Small intestine (tissue), 7 donors: ENCODE measurements around the gene ASPRV1. TPM values are rescaled to one million over a fixed set of nuclear protein-coding genes. Genes with fewer than 3 reads are reported as not detected.

Source experiments
- DNase-seq, 2 donors: peaks; one replicate each; pipeline versions ENCODE4 v3.0.0 to v3.0.0-alpha.2; 2013
- FAIRE-seq: peaks from 2 replicates; lab custom pipeline; 2012; peaks lifted over from hg19 to GRCh38; lab: Jason Lieb, UNC
- H3K27ac ChIP-seq, 3 donors: one replicate each; pipeline ENCODE4 v1.5.1; 2013; ENCODE audit warnings: low read length in 2 of 3, mild to moderate bottlenecking in 2 of 3, control low read depth in 1 of 3, inconsistent platforms in 1 of 3, low read depth in 1 of 3, moderate library complexity in 1 of 3
- H3K27me3 ChIP-seq, 3 donors: one replicate each; pipeline ENCODE4 v1.6.1; 2013; ENCODE audit warnings: low read length in 3 of 3, inconsistent platforms in 1 of 3; ENCODE audit not compliant: control insufficient read depth in 3 of 3, insufficient read depth in 3 of 3
- H3K36me3 ChIP-seq, 3 donors: one replicate each; pipeline ENCODE4 v1.6.1; 2013; ENCODE audit warnings: low read length in 3 of 3, inconsistent platforms in 1 of 3, low read depth in 1 of 3, mild to moderate bottlenecking in 1 of 3, moderate library complexity in 1 of 3; ENCODE audit not compliant: control insufficient read depth in 3 of 3, insufficient read depth in 2 of 3
- H3K4me1 ChIP-seq, 3 donors: one replicate each; pipeline ENCODE4 v1.6.1; 2013; ENCODE audit warnings: low read length in 2 of 3, inconsistent platforms in 1 of 3, low read depth in 1 of 3, mild to moderate bottlenecking in 1 of 3, moderate library complexity in 1 of 3; ENCODE audit not compliant: control insufficient read depth in 3 of 3, insufficient read depth in 2 of 3
- H3K4me3 ChIP-seq, 3 donors: one replicate each; pipeline ENCODE4 v1.5.1; 2013; ENCODE audit warnings: low read length in 3 of 3, control low read depth in 1 of 3, inconsistent platforms in 1 of 3, low read depth in 1 of 3, mild to moderate bottlenecking in 1 of 3, moderate library complexity in 1 of 3
- H3K9me3 ChIP-seq, 2 donors: one replicate each; pipeline ENCODE4 v1.6.1; 2013; ENCODE audit warnings: low read depth in 1 of 2, low read length in 1 of 2; ENCODE audit not compliant: control insufficient read depth in 2 of 2, insufficient read depth in 1 of 2
- WGBS, 3 donors: extraction: QIAGEN DNeasy Blood & Tissue Kit; methylation state at CpG; one replicate each; pipeline ENCODE4 v1.1.7; 2013; 5-methylcytosine and 5-hydroxymethylcytosine counted together
- polyA plus RNA-seq, 4 donors: library from polyadenylated mRNA; stranded (reverse) in 3 of 4; unstranded in 1 of 4; fragments of 200-250 nt in 3 of 4; fragments of 120-200 nt in 1 of 4; gene quantifications; one replicate each; pipeline versions ENCODE4 v1.2.1 to v1.2.3, GENCODE V29; 2013
- donor health status: healthy with polysubstance abuse.
- donor health status: control.
- donor health status: control.
- donor health status: Bipolar disorder and iron deficiency.
- donor health status: healthy.

ASPRV1 gene
- polyA plus RNA-seq, 4 donors: 1.3 to 3.5 (median 2.3) TPM

DNA sequence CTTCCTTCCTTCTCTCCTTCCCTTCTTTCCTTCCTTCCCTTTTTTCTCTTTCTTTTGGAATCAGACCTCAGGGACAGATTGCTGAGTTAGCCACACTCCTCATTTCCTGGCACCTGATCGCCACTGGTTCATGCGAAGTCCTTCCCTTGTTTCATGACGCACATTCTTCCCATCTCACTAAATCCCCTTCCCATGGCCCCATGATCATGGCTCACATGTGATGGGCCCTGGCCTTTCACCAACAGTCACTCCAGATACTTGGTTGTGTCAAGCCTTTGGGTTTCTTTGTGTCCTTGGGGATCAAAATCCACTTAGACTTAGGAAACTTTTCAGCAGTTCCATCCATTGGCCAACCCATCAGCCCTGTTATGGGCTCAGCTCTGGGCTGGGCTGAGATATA is 23.8 kb upstream of the ASPRV1 start:
- no peak for FAIRE-seq
- Histone ChIP-seq H3K4me1 (no peaks in the 10 kb centered on the region), H3K9me3 (no peaks in the 10 kb centered on the region), H3K27me3 (no peaks in the 10 kb centered on the region), H3K36me3 (no peaks in the 10 kb centered on the region), H3K4me3 (no peak overlapping the region), H3K27ac (no peak overlapping the region)
- DNase-seq: no peak
- WGBS, 3 donors: 93 to 97% (median 95%) methylated on average over 3 of the region's 3 CpGs

DNA sequence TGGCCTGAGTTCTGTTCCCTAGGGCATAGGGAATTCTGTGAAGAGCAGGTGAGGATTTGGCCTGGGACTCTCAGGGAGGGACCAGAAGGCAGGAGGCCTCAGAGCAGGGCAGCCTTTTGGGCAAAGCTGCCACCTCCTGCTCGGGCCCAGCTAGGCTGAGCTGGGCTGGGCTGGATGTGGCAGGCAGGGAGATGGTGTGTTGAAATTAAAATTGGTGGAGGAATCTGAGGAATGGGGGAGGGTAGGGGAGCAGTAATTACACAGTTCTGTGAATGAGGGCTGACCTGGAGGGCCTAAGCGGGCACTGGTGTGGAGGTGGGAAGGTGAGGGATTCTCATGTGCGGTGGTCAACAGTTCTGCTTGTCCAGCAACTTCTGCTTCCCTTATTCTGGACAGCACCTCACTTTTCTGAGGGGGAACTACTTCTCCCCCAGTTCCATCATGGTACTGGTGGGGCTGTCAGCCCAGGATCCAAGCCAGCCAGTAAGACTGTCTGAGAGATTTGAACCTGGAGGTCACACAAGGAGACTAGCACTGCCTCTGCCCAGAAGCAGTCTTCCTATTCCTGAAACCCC is 22.0 kb upstream of the ASPRV1 start:
- Histone ChIP-seq H3K27ac (no peak overlapping the region), H3K4me3 (no peak overlapping the region), H3K27me3 (no peaks in the 10 kb centered on the region), H3K4me1 (no peaks in the 10 kb centered on the region), H3K9me3 (no peaks in the 10 kb centered on the region), H3K36me3 (peaks cover 0 to 4% (median 0%) of the 10 kb centered on the region in 3 donors)
- FAIRE-seq (no peak), DNase-seq (no peak)
- WGBS, 3 donors: 72 to 98% (median 89%) methylated on average over 3 of the region's 3 CpGs

DNA sequence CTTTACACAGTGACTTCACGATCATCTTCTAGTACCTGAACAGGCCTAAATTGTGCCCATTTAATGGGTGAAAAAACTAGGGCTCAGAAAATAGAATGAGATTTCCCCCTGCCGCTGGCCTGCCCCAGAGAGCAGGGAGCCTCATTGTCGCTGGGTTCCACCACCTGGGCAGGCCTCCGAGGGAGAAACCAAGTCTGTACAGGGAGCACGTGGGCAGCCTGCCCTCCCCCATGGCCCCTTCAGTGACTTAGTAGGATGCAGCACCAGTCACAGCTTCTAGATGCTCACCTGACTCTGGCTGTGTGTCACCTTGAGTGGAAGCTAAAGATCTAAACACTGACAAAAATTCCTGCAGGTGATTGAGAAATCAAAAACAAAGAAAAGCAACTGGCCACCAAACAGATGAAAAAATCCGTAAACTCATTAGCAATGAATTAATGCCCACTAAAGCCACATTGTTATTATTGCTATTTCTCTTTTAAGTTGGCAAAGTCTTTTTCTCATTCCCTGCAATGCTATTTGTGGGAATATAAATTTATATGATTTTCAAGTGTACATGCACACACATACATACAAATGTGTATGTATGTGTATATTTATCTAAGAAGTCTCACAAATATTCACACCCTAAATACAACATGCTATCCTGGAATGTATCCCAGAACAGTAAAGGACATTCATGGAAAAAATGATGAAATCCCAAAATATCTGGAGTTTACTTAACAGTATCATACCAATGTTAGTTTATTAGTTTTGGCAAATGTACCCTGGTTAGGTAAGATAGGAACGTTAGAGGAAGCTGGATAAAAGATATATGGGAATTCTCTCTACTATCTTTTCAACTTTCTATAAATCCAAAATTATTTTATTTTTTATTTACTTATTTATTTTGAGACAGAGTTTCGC is 18.7 kb upstream of the ASPRV1 start:
- Histone ChIP-seq H3K36me3 (peaks cover 0 to 4% (median 0%) of the 10 kb centered on the region in 3 donors), H3K27ac (no peak overlapping the region), H3K9me3 (no peaks in the 10 kb centered on the region), H3K4me3 (no peak overlapping the region), H3K4me1 (peaks cover 0 to 12% (median 3%) of the 10 kb centered on the region in 3 donors), H3K27me3 (no peaks in the 10 kb centered on the region)
- FAIRE-seq (no peak), DNase-seq (no peak)
- WGBS, 3 donors: 82 to 85% (median 83%) methylated on average over 8 of the region's 8 CpGs

DNA sequence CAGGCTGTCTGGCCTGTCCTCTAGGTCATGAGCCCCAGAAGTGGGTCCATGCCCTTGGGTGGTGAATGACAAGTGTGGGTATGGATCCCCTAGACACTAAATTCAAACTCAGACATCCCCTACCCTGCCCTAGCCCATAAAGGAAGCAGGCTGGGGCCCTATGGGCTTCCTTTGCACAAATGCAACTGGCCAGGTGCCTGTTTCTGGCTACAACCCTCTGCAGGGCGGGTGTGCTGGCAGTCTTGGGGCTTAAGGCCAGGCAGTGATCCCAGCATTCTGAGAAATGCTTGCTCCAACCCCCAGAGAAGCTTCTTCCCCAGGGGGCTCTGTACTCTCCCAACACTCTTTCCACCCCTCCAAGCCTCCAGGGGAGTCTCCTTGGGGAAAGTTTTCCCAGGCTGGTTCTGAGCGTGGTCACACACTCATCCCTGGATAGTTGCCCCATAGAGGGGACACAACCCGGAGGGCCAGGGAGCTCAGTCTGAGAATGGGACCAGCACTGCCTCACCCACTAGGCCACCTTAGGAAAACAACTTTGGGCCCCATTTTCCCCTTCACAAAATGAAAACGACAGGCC is 16.6 kb upstream of the ASPRV1 start:
- DNase-seq: no peak
- Histone ChIP-seq H3K4me1 (peaks cover 0 to 12% (median 3%) of the 10 kb centered on the region in 3 donors), H3K4me3 (no peak overlapping the region), H3K27ac (no peak overlapping the region), H3K36me3 (peaks cover 0 to 4% (median 0%) of the 10 kb centered on the region in 3 donors), H3K27me3 (no peaks in the 10 kb centered on the region), H3K9me3 (no peaks in the 10 kb centered on the region)
- 78 to 86% (median 82%) methylated on average over 4 of the region's 4 CpGs for WGBS, 3 donors
- no peak for FAIRE-seq

DNA sequence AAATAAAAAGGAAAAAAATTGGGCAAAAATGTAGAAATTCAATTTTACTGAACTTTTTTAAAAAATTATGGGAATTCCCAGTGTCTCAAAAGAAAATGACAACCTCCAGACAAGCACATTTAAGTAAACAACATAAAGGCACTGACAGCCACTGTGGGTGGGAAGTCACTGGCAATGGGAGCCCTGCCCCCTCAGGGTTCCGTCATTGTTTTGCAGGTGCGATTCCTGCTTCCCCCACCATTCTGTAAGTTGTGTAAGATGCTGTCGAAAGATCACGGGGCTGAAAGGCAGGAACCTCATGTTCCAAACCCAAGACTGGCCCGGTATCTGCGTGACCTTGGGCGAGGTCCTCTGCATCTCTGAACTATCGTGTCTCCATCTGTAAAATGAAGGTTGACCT is 15.8 kb upstream of the ASPRV1 start:
- no peaks in the 10 kb centered on the region for H3K9me3 ChIP-seq
- no peak overlapping the region for H3K27ac ChIP-seq
- H3K36me3 ChIP-seq: peaks cover 0 to 4% (median 0%) of the 10 kb centered on the region in 3 donors
- DNase-seq (no peak), FAIRE-seq (no peak)
- WGBS, 3 donors: 88 to 99% (median 88%) methylated on average over 8 of the region's 8 CpGs
- peaks cover 0 to 12% (median 4%) of the 10 kb centered on the region in 3 donors for H3K4me1 ChIP-seq
- H3K27me3 ChIP-seq: no peaks in the 10 kb centered on the region
- H3K4me3 ChIP-seq: no peak overlapping the region

DNA sequence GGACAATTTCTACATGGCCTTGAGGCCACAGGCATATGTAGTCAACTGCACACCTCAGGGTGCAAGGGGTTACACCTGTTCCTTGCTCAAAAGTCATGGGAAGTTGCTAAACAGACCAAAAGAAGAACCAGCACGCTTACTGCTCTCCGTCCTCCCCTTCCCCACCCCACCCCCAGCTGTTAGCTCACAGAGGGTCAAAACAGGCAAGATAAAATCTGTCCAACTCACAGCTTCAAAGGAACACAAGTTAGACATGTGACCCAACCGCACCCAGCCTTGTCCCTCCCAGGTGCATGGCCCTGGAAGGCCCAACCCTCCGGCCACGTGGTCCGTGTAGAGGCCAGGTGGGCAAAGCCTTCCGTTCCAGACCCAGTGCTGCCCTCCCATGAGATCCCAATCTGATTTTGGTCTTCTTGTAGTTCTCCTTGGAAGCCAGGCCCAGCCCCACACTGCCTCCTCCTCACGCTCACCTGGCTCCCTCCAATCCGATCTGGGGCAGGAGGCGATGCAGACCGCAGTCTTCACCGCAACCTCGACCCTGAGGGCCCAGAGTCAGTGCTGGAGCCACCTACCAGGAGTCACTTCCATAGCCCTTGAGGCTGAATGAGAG is 14.5 kb upstream of the ASPRV1 start:
- FAIRE-seq: no peak
- Histone ChIP-seq H3K4me1 (peaks cover 0 to 12% (median 4%) of the 10 kb centered on the region in 3 donors), H3K4me3 (no peak overlapping the region), H3K27ac (peak overlapping the region in 1 of 3 donors; percentile 8), H3K36me3 (peaks cover 0 to 4% (median 0%) of the 10 kb centered on the region in 3 donors), H3K9me3 (no peaks in the 10 kb centered on the region), H3K27me3 (no peaks in the 10 kb centered on the region)
- DNase-seq: peak; percentile 62 to 73
- 49 to 72% (median 55%) methylated on average over 13 of the region's 13 CpGs for WGBS, 3 donors

DNA sequence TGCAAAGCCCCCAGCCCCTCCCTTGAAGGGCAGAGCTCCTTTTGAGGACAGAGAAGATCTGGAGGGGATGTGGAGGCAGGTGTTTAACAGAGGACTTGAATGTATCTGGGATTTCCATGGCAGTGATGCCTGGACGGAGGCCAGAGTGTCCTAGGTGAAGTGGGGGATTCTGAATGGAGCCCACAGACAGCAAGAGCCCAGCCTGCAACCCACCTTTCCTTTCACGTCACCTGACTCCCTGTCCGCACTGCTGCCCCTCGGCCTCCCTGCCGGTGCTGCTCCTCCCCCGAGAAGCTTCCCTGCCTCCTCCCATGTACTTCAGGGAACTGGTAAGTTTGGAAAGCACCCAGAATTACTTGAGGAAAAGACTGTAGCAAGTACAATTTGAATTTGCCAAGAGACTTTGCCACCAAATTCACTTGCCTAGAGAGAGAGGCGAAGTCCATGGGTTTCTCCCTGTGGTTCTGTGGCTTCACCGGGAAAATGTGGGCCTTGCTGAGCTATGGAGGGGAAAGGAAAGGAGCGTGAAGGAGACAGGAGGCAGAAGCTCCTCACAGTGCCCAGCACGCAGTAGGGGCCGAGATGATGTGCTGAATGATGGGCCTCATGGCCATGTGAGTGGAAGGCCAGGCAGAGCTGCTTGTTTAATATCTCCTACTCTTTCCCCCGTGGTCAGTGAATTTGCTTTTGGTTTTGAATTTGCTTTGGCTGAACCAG is 13.9 kb upstream of the ASPRV1 start:
- FAIRE-seq: no peak
- H3K27me3 ChIP-seq: no peaks in the 10 kb centered on the region
- no peaks in the 10 kb centered on the region for H3K9me3 ChIP-seq
- 86 to 89% (median 87%) methylated on average over 12 of the region's 12 CpGs for WGBS, 3 donors
- peaks cover 0 to 4% (median 0%) of the 10 kb centered on the region in 3 donors for H3K36me3 ChIP-seq
- H3K27ac ChIP-seq: no peak overlapping the region
- DNase-seq: no peak
- peaks cover 0 to 12% (median 4%) of the 10 kb centered on the region in 3 donors for H3K4me1 ChIP-seq
- H3K4me3 ChIP-seq: no peak overlapping the region
